ENCODE results near the gene PIR.

The PIR gene

GRCh38 chrX:15418041-15418706 is 75.0 kb downstream of the PIR start:
- DNase-seq (ENCODE audit: low read depth) = no peak

GRCh38 chrX:15416133-15416993 is 76.8 kb downstream of the PIR start:
- DNase-seq (ENCODE audit: low read depth) = no peak

GRCh38 chrX:15413101-15413500 is 80.0 kb downstream of the PIR start:
- DNase-seq (ENCODE audit: low read depth) = no peak

- DNase-seq (ENCODE audit: low read depth) = no peak
Observed at GRCh38 chrX:15410947-15411346, 82.2 kb downstream of the PIR start.

GRCh38 chrX:15410430-15410829 is 82.7 kb downstream of the PIR start:
- no peak for DNase-seq (ENCODE audit: low read depth)

- DNase-seq (ENCODE audit: low read depth) = no peak
Observed at GRCh38 chrX:15405846-15406245, 87.3 kb downstream of the PIR start.

GRCh38 chrX:15404401-15405096 is 88.6 kb downstream of the PIR start:
- DNase-seq (ENCODE audit: low read depth) = no peak

GRCh38 chrX:15401378-15401777 is 91.8 kb downstream of the PIR start:
- no peak for DNase-seq (ENCODE audit: low read depth)

GRCh38 chrX:15399962-15400391 is 93.2 kb downstream of the PIR start:
- DNase-seq (ENCODE audit: low read depth) = no peak

- no peak for DNase-seq (ENCODE audit: low read depth)
Observed at GRCh38 chrX:15398874-15399273, 94.3 kb downstream of the PIR start.

- no peak for DNase-seq (ENCODE audit: low read depth)
Observed at GRCh38 chrX:15395789-15396188, 97.3 kb downstream of the PIR start.

GRCh38 chrX:15391850-15392249 is 101.3 kb downstream of the PIR start:
- DNase-seq (ENCODE audit: low read depth) = no peak

GRCh38 chrX:15384304-15384703 is 108.8 kb downstream of the PIR start, which contains the start of gene VEGFD:
VEGFD (minus strand) TSS chrX:15384413; CDS start chrX:15383946, 467 bp downstream.
- no peak for DNase-seq (ENCODE audit: low read depth)

- no peak for DNase-seq (ENCODE audit: low read depth)
Observed at GRCh38 chrX:15382813-15383212, 110.3 kb downstream of the PIR start.

- DNase-seq (ENCODE audit: low read depth) = no peak
Observed at GRCh38 chrX:15376956-15377355, 116.2 kb downstream of the PIR start.

- DNase-seq (ENCODE audit: low read depth) = no peak
Observed at GRCh38 chrX:15373976-15374375, 119.2 kb downstream of the PIR start.

GRCh38 chrX:15366506-15367352 is 126.4 kb downstream of the PIR start:
- no peak for DNase-seq (ENCODE audit: low read depth)

GRCh38 chrX:15359701-15360100 is 133.4 kb downstream of the PIR start:
- no peak for DNase-seq (ENCODE audit: low read depth)

- DNase-seq (ENCODE audit: low read depth) = no peak
Observed at GRCh38 chrX:15358533-15358932, 134.6 kb downstream of the PIR start.

- no peak for DNase-seq (ENCODE audit: low read depth)
Observed at GRCh38 chrX:15356444-15356843, 136.7 kb downstream of the PIR start.

- no peak for DNase-seq (ENCODE audit: low read depth)
Observed at GRCh38 chrX:15350329-15350996, 142.7 kb downstream of the PIR start.
